GM12874 (cell line): Measurements from ENCODE around the gene NEK2.

Experiments
- TF ChIP-seq, protein P1 (sequence below): IDR thresholded peaks from 2 replicates; pipeline ENCODE4 v1.5.1; 2011; ENCODE audit warnings: low read depth, mild to moderate bottlenecking, control low read depth, low read length, moderate library complexity; ENCODE audit not compliant: insufficient read depth

NEK2 gene

DNA sequence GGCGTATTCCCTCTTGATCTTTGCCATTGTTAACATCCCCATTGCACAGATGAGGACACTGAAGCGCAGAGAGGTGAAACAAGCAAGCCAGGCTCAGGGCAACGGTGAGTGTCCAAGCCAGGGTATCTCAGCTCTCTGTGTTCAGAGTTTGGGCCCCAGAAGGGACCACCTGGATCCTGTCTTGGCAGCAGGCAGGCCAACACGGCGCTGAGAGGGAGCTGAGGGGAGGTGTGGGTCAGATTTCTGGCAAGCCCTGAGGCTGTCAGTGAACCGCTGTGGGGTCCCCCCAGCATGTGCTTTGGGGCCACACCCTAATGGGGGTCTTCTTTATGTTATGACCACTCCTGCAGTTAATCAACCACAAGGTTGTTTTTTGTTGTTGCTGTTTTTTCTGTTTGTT is 23.1 kb downstream of the NEK2 start:
- TF ChIP-seq, protein P1, sequence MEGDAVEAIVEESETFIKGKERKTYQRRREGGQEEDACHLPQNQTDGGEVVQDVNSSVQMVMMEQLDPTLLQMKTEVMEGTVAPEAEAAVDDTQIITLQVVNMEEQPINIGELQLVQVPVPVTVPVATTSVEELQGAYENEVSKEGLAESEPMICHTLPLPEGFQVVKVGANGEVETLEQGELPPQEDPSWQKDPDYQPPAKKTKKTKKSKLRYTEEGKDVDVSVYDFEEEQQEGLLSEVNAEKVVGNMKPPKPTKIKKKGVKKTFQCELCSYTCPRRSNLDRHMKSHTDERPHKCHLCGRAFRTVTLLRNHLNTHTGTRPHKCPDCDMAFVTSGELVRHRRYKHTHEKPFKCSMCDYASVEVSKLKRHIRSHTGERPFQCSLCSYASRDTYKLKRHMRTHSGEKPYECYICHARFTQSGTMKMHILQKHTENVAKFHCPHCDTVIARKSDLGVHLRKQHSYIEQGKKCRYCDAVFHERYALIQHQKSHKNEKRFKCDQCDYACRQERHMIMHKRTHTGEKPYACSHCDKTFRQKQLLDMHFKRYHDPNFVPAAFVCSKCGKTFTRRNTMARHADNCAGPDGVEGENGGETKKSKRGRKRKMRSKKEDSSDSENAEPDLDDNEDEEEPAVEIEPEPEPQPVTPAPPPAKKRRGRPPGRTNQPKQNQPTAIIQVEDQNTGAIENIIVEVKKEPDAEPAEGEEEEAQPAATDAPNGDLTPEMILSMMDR: no peak

DNA sequence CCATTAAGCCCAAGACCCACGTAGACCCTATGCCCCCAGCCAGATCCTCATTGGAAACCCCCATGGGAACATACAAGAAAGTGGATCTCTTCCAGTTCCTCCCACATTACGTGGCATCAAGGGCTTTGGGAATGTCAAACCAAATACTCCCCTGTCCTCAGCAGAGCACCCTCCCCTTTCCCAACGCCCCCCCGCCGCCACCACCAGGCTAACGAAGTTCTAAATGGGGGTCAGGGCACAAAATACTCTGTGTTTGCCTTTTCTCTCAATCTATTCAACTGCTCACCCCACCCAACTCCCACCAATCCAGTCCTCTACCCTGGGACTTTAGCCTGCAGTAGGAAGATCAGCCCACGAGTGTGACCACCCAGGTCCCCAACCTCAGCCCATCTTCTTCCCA is 24.5 kb downstream of the NEK2 start:
- TF ChIP-seq, protein P1: no peak

DNA sequence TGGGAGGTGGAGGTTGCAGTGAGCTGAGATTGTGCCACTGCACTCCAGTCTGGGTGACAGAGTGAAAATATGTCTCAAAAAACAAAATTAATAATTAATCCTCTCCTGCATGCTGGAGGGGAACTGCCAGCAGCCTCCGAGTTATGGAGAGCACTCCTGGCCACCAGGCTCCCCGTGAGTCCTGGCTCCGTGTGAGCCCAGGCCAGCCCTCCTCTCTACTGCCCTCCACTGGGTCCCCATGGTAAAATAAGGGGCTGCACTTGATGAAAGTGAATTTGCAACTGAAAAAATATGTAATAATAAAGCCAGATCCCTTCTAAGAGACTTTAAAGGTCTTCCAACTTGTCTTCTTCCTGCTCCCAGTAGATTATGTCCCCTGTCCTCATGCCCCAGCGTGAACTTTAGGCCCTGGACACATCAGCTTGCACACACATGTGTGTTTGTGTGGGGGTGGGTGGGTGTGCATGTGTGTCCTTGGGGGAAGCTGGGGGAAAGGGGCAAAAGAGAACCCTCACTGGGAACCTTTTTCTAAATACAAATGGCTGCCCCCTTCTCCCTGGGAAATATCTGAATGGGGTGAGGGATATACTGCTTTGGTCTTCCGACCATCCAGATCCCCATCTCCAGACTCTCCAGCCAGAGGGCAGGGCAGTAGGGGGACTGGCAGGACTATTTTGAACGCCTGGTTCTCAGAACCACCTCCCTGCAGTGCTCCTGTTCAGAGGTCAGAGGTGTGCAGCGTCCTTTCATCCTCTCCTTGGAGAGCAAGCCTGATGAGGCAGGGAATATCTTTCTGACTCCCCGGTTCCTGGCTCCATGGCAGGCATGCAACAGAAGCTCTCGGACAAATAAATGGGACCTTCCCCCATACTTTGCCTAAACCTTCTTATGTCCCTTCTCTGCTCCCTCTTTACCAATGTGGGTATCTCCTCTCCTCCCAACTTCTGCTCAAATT is 26.2 kb downstream of the NEK2 start:
- TF ChIP-seq, protein P1: no peak

DNA sequence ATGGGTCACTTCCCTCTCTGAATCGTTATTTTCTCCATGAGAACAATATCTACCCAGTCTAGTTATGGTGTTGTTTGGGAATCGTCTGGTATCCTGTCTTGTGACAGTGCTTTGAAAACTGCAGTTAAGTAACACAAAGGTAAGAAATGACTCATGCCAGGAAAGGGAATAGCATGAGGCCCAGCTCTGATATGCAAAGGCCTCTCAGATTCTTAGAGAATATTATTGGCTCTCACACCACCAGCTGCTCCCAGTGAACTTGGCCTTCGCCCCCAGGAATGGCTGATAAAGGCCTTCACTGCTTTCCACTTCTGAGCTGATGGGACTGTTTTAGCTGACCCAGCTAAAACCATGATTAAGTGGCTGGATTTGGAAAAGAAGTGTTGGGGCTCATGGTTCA is 27.1 kb downstream of the NEK2 start:
- TF ChIP-seq, protein P1: no peak

DNA sequence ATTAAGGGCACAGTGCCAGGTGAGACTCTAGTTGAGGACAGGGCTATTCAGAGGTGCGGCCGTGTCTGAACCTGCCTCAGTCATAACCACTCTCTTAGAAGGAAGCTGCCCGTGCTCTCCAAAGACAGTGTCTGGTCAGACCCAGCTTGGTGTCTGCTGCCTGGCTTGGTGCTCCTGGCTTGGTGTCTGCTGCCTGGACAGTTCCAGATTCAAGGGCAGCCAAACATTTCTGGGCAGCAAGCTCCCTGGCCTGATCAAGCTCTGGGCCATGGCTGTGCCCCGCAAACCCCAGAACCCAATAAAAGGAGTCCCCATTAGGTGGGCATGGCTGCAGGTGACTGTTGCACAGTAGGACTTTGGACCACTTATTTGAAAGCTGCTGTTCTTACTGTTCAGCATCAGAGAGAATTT is 27.7 kb downstream of the NEK2 start:
- TF ChIP-seq, protein P1: no peak

DNA sequence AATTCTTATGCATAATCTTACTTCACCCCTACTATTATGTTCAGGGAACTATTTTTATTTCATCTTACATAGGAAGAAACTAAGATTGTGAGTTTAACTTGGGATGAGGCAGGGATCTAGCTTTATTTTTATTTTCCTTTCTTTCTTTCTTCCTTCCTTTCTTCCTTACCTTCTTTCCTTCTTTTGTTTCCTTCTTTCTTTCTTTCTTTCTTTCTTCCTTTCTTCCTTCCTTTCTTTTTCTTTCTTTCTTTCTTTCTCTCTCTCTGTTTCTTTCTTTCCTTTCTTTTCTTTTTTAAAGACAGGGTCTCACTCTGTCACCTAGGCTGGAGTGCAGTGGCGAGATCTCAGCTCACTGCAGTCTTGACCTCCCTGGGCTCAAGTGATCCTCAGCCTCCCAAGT is 28.9 kb downstream of the NEK2 start:
- TF ChIP-seq, protein P1: no peak

DNA sequence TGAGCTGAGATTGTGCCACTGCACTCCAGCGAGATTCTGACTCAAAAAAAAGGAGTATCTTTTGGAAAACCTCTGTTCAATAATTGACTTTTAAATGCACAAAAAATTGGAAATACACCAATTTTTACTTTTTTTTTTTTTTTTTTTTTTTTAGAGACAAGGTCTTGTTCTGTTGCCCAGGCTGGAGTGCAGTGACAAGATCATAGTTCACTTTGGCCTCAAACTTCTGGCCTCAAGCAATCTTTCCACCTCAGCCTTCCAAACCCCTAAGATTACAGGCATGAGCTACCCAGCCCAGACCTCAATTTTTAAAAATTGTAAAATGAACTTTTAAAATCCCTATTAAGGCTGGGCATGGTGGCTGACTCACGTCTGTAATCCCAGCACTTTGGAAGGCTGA is 30.8 kb downstream of the NEK2 start:
- TF ChIP-seq, protein P1: no peak
